RWPE2 (cell line): ENCODE data around the gene ADAMTS6.

Experiments used
- ATAC-seq: fragments of 200-7000 bp; cut with Tn5 transposase; 3 replicates; pipeline ENCODE4 v1.9.1; 2021; ENCODE audit warnings: low read depth
- DNase-seq: peaks from one replicate; pipeline ENCODE4 v3.0.0-alpha.2; 2020; ENCODE audit warnings: low spot score
- H3K27ac ChIP-seq: fragments of 450-650 bp; 2 replicates; pipeline ENCODE4 v1.5.1; 2017; ENCODE audit warnings: mild to moderate bottlenecking; ENCODE audit not compliant: poor library complexity, severe bottlenecking
- H3K27me3 ChIP-seq: fragments of 250-450 bp; sonication (Bioruptor Pico); 2 replicates; pipeline ENCODE4 v1.5.1; 2021; ENCODE audit warnings: mild to moderate bottlenecking, moderate library complexity; ENCODE audit not compliant: insufficient read depth, poor library complexity, severe bottlenecking
- H3K36me3 ChIP-seq: fragments of 250-450 bp; sonication (Bioruptor Pico); 2 replicates; pipeline ENCODE4 v1.5.1; 2020; ENCODE audit warnings: low read depth, mild to moderate bottlenecking, moderate library complexity
- H3K4me1 ChIP-seq: fragments of 250-450 bp; sonication (Bioruptor Pico); 2 replicates; pipeline ENCODE4 v1.5.1; 2021; ENCODE audit warnings: mild to moderate bottlenecking, moderate library complexity; ENCODE audit not compliant: insufficient read depth, poor library complexity, severe bottlenecking
- H3K4me3 ChIP-seq: fragments of 250-450 bp; sonication (Bioruptor Pico); 2 replicates; pipeline ENCODE4 v1.5.1; 2021; ENCODE audit warnings: mild to moderate bottlenecking, moderate library complexity; ENCODE audit not compliant: severe bottlenecking
- H3K9me3 ChIP-seq: fragments of 250-450 bp; sonication (Bioruptor Pico); 2 replicates; pipeline ENCODE4 v1.5.1; 2021; ENCODE audit warnings: mild to moderate bottlenecking, moderate library complexity; ENCODE audit not compliant: severe bottlenecking
- CTCF ChIP-seq: fragments of 450-650 bp; IDR thresholded peaks from one replicate; pipeline ENCODE4 v1.5.1; 2017; ENCODE audit warnings: mild to moderate bottlenecking, moderate library complexity; ENCODE audit not compliant: poor library complexity, severe bottlenecking

Gene ADAMTS6

DNA sequence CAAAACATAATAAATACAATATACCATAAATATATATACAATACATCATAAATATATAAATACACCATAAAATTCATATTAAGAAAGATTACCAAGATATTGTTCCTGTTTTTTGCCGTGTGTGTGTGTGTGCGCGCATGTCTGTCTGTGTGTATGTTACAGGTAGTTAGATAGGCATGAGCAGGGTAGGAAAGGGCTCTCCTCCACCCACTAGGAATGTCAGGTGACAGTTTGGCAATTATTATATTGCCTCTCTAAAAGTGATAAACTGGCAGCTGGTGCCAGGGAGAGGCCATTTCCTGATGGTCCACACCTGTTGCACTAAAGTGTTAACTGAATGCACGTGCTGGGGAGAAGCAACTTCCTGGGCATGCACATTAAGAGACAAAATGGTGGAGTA, 232.8 kb downstream of the ADAMTS6 start:
- no peaks in the 10 kb centered on the region for H3K27me3 ChIP-seq
- H3K9me3 ChIP-seq = no peaks in the 10 kb centered on the region
- H3K4me3 ChIP-seq = no peak overlapping the region
- no peak overlapping the region for H3K27ac ChIP-seq
- no peaks in the 10 kb centered on the region for H3K4me1 ChIP-seq
- no peaks in the 10 kb centered on the region; the same call in 1 of the 2 replicates for H3K36me3 ChIP-seq
- TF ChIP-seq CTCF = no peak
- DNase-seq (no peak), ATAC-seq (no peak)

DNA sequence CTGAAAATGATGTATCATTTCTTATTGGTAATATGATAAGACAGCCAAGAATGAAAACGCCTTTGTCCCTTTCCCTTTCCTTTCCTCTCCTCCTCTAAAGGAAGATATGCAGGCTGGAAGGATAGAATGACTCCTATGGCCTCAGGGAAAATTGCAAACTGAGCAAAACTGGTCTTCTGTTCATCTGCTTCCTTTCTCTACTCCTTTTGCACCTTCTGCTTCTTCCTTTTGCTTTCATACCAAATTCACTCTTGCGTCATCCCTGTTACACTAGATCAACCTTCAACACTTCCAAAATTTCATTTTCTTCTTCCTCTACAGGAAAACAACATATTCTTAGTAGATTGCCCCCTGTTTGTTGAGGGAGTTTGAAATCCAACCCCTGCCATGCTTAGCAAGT, 234.1 kb downstream of the ADAMTS6 start:
- DNase-seq (no peak), ATAC-seq (no peak)
- H3K36me3 ChIP-seq = no peaks in the 10 kb centered on the region; the same call in 1 of the 2 replicates
- H3K4me3 ChIP-seq = no peak overlapping the region
- H3K27me3 ChIP-seq = no peaks in the 10 kb centered on the region
- H3K27ac ChIP-seq = no peak overlapping the region
- TF ChIP-seq CTCF = no peak
- H3K9me3 ChIP-seq = no peaks in the 10 kb centered on the region
- H3K4me1 ChIP-seq = no peaks in the 10 kb centered on the region

- Histone ChIP-seq H3K36me3 (peaks cover 4% of the 10 kb centered on the region), H3K4me1 (no peaks in the 10 kb centered on the region), H3K9me3 (no peaks in the 10 kb centered on the region), H3K4me3 (no peak overlapping the region), H3K27me3 (no peaks in the 10 kb centered on the region), H3K27ac (no peak overlapping the region)
- TF ChIP-seq CTCF = no peak
- ATAC-seq (no peak), DNase-seq (no peak)
Observed at GRCh38 chr5:65246741-65247140, 235.0 kb downstream of the ADAMTS6 start.

DNA sequence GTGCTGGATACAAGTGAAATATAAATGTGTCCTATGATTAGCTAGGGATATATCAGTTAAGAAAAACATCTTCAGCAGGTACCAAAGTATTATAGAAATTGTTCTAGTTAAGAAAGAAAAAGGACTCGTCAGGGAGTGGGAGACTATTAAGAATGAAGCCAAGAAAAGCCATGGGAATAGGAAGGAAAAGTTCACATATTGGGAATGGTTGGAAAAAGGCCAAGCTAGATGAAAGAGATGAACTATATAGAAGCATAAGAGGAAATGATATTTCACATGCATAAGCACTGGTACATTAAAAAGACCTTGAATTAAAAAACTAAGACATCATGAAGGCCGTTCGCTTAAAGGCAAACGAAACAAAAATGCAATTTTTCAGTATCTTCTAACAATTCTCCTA, 237.7 kb downstream of the ADAMTS6 start:
- H3K27ac ChIP-seq = no peak overlapping the region
- H3K27me3 ChIP-seq = no peaks in the 10 kb centered on the region
- no peaks in the 10 kb centered on the region for H3K4me1 ChIP-seq
- peaks cover 9% of the 10 kb centered on the region for H3K36me3 ChIP-seq
- DNase-seq (no peak), ATAC-seq (no peak)
- no peak overlapping the region for H3K4me3 ChIP-seq
- H3K9me3 ChIP-seq = no peaks in the 10 kb centered on the region
- no peak for TF ChIP-seq CTCF

GRCh38 chr5:65243161-65243560, 238.6 kb downstream of the ADAMTS6 start:
- H3K27ac ChIP-seq = no peak overlapping the region
- no peak overlapping the region for H3K4me3 ChIP-seq
- H3K4me1 ChIP-seq = no peaks in the 10 kb centered on the region
- no peaks in the 10 kb centered on the region for H3K27me3 ChIP-seq
- H3K9me3 ChIP-seq = no peaks in the 10 kb centered on the region
- no peak for DNase-seq
- no peak for TF ChIP-seq CTCF
- peaks cover 9% of the 10 kb centered on the region for H3K36me3 ChIP-seq
- ATAC-seq = no peak
